GM06990 (cell line): ENCODE results near the gene ANK3.

Experiments
- DNase-seq: peaks from one replicate; pipeline ENCODE4 v3.0.0-alpha.2; 2011; ENCODE audit not compliant: insufficient read length; ENCODE audit errors: extremely low read depth
- H3K27me3 ChIP-seq: replicated peaks from 2 replicates; pipeline ENCODE4 v1.6.0; 2011; ENCODE audit warnings: low read length; ENCODE audit not compliant: control insufficient read depth, insufficient read depth
- H3K36me3 ChIP-seq: 2 replicates; pipeline ENCODE4 v1.5.1; 2011; ENCODE audit warnings: low read length; ENCODE audit not compliant: control insufficient read depth, insufficient read depth
- H3K4me3 ChIP-seq: replicated peaks from 2 replicates; pipeline ENCODE4 v1.5.1; 2011; ENCODE audit warnings: low read depth, mild to moderate bottlenecking, control low read depth, low read length
- CTCF ChIP-seq: IDR thresholded peaks from 2 replicates; pipeline ENCODE4 v1.5.1; 2011; ENCODE audit warnings: low read length, control low read depth, mild to moderate bottlenecking, inconsistent platforms; ENCODE audit not compliant: insufficient read depth, poor library complexity, severe bottlenecking

ANK3 gene

GRCh38 chr10:60069311-60069710, 320.4 kb downstream of the ANK3 start:
- Histone ChIP-seq H3K27me3 (no peaks in the 10 kb centered on the region), H3K4me3 (no peak overlapping the region), H3K36me3 (no peaks in the 10 kb centered on the region)
- no peak for TF ChIP-seq CTCF
- DNase-seq = no peak

GRCh38 chr10:60050366-60050765, 339.3 kb downstream of the ANK3 start:
- Histone ChIP-seq H3K27me3 (no peaks in the 10 kb centered on the region), H3K4me3 (no peak overlapping the region), H3K36me3 (no peaks in the 10 kb centered on the region)
- TF ChIP-seq CTCF = no peak
- DNase-seq = no peak

GRCh38 chr10:60048091-60048501, 341.6 kb downstream of the ANK3 start:
- Histone ChIP-seq H3K4me3 (no peak overlapping the region), H3K36me3 (no peaks in the 10 kb centered on the region), H3K27me3 (no peaks in the 10 kb centered on the region)
- DNase-seq = no peak
- peak; percentile 9 for TF ChIP-seq CTCF

GRCh38 chr10:60045571-60045970, 344.1 kb downstream of the ANK3 start:
- Histone ChIP-seq H3K36me3 (no peaks in the 10 kb centered on the region), H3K4me3 (no peak overlapping the region), H3K27me3 (no peaks in the 10 kb centered on the region)
- DNase-seq = no peak
- no peak for TF ChIP-seq CTCF

- DNase-seq = no peak
- H3K36me3 ChIP-seq = no peaks in the 10 kb centered on the region
- no peaks in the 10 kb centered on the region for H3K27me3 ChIP-seq
- H3K4me3 ChIP-seq = no peak overlapping the region
- no peak for TF ChIP-seq CTCF
Measured at GRCh38 chr10:60044971-60045370, 344.7 kb downstream of the ANK3 start.

- no peak for DNase-seq
- Histone ChIP-seq H3K36me3 (no peaks in the 10 kb centered on the region), H3K27me3 (no peaks in the 10 kb centered on the region), H3K4me3 (no peak overlapping the region)
- no peak for TF ChIP-seq CTCF
Measured at GRCh38 chr10:60044242-60044641, 345.4 kb downstream of the ANK3 start.
